ENCODE data around the gene PPP4R2. TPM values are rescaled to one million over a fixed set of nuclear protein-coding genes. Genes with fewer than 3 reads are reported as not detected.

The PPP4R2 gene
- total and polyA plus RNA-seq, 2 of the 4 experiments (the other 2 are of a cell fraction) = 13.5 to 31.4 TPM

GRCh38 chr3:73094951-73095350 lies 98.3 kb downstream of the PPP4R2 start:
- Histone ChIP-seq H3K27me3 (ENCODE audit: control insufficient read depth, insufficient read depth, low read length) (peaks cover 6% of the 10 kb centered on the region; the same call in 1 of the 2 replicates), H3K79me1 (ENCODE audit: low read depth in 1 of 2, low read length in 2 of 2) (no peaks in the 10 kb centered on the region), H3K27ac (ENCODE audit: insufficient read depth, low read length) (no peak overlapping the region), H3K14ac (replicated peaks; ENCODE audit: low read depth, low read length) (no peak overlapping the region), H2AK9ac (replicated peaks; ENCODE audit: low read depth, low read length, poor library complexity) (no peak overlapping the region), H2BK120ac (ENCODE audit: low read depth, low read length) (no peak overlapping the region), H2AK5ac (ENCODE audit: low read depth, low read length) (no peak overlapping the region), H4K91ac (ENCODE audit: insufficient read depth, low read depth, low read length) (no peak overlapping the region), H3K4me2 (ENCODE audit: low read depth, low read length) (no peak overlapping the region), H2BK5ac (ENCODE audit: low read depth, low read length, poor library complexity, severe bottlenecking) (no peak overlapping the region), H3K9me3 (ENCODE audit: control insufficient read depth, insufficient read depth, low read length) (0 out of 2 replicates have a peak, but pooled peaks cover 2% of the 10 kb centered on the region), H2BK15ac (ENCODE audit: low read depth, low read length) (no peak overlapping the region), H4K20me1 (ENCODE audit: insufficient read depth, low read length) (no peaks in the 10 kb centered on the region), H4K5ac (ENCODE audit: low read depth, low read length) (no peak overlapping the region), H3K56ac (ENCODE audit: extremely low read depth, insufficient read depth, low read length) (no peak overlapping the region), H3K4me1 (ENCODE audit: control insufficient read depth, insufficient read depth, low read length) (no peaks in the 10 kb centered on the region), H3K23ac (ENCODE audit: low read depth, low read length) (no peak overlapping the region), H3K4ac (ENCODE audit: low read depth, low read length) (no peak overlapping the region), H2AFZ (replicated peaks; ENCODE audit: low read length, poor library complexity) (no peak overlapping the region), H2BK20ac (ENCODE audit: low read depth, low read length) (no peak overlapping the region), H3K9me1 (ENCODE audit: insufficient read depth, low read length) (no peaks in the 10 kb centered on the region), H3K18ac (ENCODE audit: low read depth, low read length) (no peak overlapping the region), H4K8ac (ENCODE audit: low read depth in 2 of 2, low read length in 2 of 2) (no peak overlapping the region), H3K36me3 (ENCODE audit: control insufficient read depth, insufficient read depth, low read length) (no peaks in the 10 kb centered on the region), H3K9ac (ENCODE audit: low read depth, low read length) (no peak overlapping the region), H3K4me3 (ENCODE audit: insufficient read depth, low read depth, low read length) (no peak overlapping the region)
- dilution Hi-C loops (cut with HindIII; ENCODE audit: low sequenced_read_pairs, unreplicated experiment) (no loop called here), in situ Hi-C loops (cut with MboI; ENCODE audit: low sequenced_read_pairs) (loop anchor here (25.0 kb wide), 2 partner anchors 658 to 1208 kb away; partner anchors contain the start of gene RYBP), intact Hi-C loops (cut with micrococcal nuclease) (loop anchor here (5.0 kb wide), 1 partner anchor 757 kb away; no protein-coding TSS in a partner anchor)
- 45% methylated on average over 2 of the region's 12 CpGs; no CpG with 5 or more reads in 1 of the 2 experiments for WGBS, 2 experiments (ENCODE audit: extremely low coverage in 2 of 2, insufficient read length in 1 of 2)
- DNase-seq (no peak), ATAC-seq (ENCODE audit: low read depth) (no peak)
- POLR2A ChIA-PET (ENCODE audit: unreplicated experiment) = no interaction called here
- BruUV-seq (replicated peaks) = no TSS peak
- CTCF ChIA-PET = interaction anchor here (0.9 kb wide), 1 partner anchor 407 kb away, joined by 4 read pairs; no protein-coding TSS in a partner anchor
- TF ChIP-seq RAD21 (IDR thresholded peaks at IDR 0.05; ENCODE audit: low read length) (no peak), RCOR1 (IDR thresholded peaks at IDR 0.05; ENCODE audit: insufficient replicate concordance, low read length) (no peak), SMC3 (IDR thresholded peaks at IDR 0.05; ENCODE audit: low read depth, low read length) (no peak), USF2 (IDR thresholded peaks at IDR 0.05; ENCODE audit: low read depth, low read length) (no peak), MAFK (IDR thresholded peaks at IDR 0.05; ENCODE audit: low read depth, low read length) (no peak), BHLHE40 (IDR thresholded peaks at IDR 0.05; ENCODE audit: low read depth, low read length) (no peak), MAZ (IDR thresholded peaks at IDR 0.05; ENCODE audit: borderline replicate concordance, low read depth, low read length) (no peak), CEBPB (IDR thresholded peaks at IDR 0.05; ENCODE audit: low read depth, low read length) (no peak), RFX5 (IDR thresholded peaks at IDR 0.05; ENCODE audit: low read depth, low read length) (no peak), NFE2L2 (IDR thresholded peaks at IDR 0.05; ENCODE audit: low read depth, low read length) (no peak), FOS (IDR thresholded peaks at IDR 0.05; ENCODE audit: low read depth, low read length) (no peak), ELK1 (IDR thresholded peaks at IDR 0.05; ENCODE audit: borderline replicate concordance, low read depth, low read length) (no peak), CHD1 (IDR thresholded peaks at IDR 0.05; ENCODE audit: low read depth, low read length) (no peak)
